Chondrocyte (in vitro differentiated cells): ENCODE data around the gene USP6NL. TPM values are rescaled to one million over a fixed set of nuclear protein-coding genes. Genes with fewer than 3 reads are reported as not detected.
A peak's percentile ranks its signal among the peaks of the same experiment; 100 is the strongest.

Source experiments
- DNase-seq: peaks from one replicate; pipeline ENCODE4 v3.0.0; 2021; ENCODE audit warnings: mixed read lengths, low spot score
- H3K27ac Mint-ChIP-seq: one replicate; pipeline ENCODE4 v1.8.0; 2021; ENCODE audit warnings: mild to moderate bottlenecking, moderate library complexity, mixed read lengths; ENCODE audit not compliant: unreplicated experiment
- H3K27me3 Mint-ChIP-seq: 2 replicates; pipeline ENCODE4 v1.8.0; 2021; ENCODE audit warnings: low read depth, mixed read lengths
- H3K36me3 Mint-ChIP-seq: 2 replicates; pipeline ENCODE4 v1.8.0; 2021; ENCODE audit warnings: low read depth, mixed read lengths
- H3K4me1 Mint-ChIP-seq: 2 replicates; pipeline ENCODE4 v1.8.0; 2021; ENCODE audit warnings: low read depth, mild to moderate bottlenecking, mixed read lengths
- H3K4me3 Mint-ChIP-seq: one replicate; pipeline ENCODE4 v1.8.0; 2021; ENCODE audit warnings: mild to moderate bottlenecking, moderate library complexity, mixed read lengths; ENCODE audit not compliant: unreplicated experiment
- H3K9me3 Mint-ChIP-seq: 2 replicates; pipeline ENCODE4 v1.8.0; 2021; ENCODE audit warnings: low read depth, mixed read lengths
- total RNA-seq: library from RNA; stranded (reverse); gene quantifications from 3 replicates; pipeline ENCODE4 v1.2.1, GENCODE V29; 2021
- TF ChIP-seq, protein P1 (sequence below): fragments of 200-600 bp; sonication (generic); IDR thresholded peaks from 2 replicates; pipeline ENCODE4 v1.5.0; 2021; ENCODE audit warnings: antibody characterized with exemption, mild to moderate bottlenecking, moderate library complexity

USP6NL gene
- total RNA-seq, 1 donor from 2014 or later: 12.3 TPM

DNA sequence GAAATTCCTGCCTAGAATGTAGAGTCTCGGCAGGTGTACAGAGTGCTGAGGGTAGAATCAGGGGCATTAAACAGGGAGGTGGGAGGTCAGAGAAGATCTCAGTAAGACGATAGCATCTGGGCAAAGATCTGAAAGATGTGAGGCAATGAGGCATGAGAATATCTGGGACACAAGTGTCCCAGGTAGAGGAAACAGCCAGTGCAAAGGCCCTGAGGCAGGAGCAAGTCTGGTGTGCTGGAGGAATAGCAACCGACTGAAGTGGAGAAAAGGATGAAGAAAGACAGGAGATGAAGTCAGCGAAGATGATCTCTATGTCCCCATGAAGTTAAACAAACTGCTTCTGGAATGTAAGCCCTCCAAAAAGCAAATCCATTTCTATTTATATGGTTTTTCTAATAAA, 84.4 kb downstream of the USP6NL start:
- TF ChIP-seq, protein P1, sequence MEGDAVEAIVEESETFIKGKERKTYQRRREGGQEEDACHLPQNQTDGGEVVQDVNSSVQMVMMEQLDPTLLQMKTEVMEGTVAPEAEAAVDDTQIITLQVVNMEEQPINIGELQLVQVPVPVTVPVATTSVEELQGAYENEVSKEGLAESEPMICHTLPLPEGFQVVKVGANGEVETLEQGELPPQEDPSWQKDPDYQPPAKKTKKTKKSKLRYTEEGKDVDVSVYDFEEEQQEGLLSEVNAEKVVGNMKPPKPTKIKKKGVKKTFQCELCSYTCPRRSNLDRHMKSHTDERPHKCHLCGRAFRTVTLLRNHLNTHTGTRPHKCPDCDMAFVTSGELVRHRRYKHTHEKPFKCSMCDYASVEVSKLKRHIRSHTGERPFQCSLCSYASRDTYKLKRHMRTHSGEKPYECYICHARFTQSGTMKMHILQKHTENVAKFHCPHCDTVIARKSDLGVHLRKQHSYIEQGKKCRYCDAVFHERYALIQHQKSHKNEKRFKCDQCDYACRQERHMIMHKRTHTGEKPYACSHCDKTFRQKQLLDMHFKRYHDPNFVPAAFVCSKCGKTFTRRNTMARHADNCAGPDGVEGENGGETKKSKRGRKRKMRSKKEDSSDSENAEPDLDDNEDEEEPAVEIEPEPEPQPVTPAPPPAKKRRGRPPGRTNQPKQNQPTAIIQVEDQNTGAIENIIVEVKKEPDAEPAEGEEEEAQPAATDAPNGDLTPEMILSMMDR: no peak
- peaks cover 3% of the 10 kb centered on the region for H3K36me3 Mint-ChIP-seq
- H3K27ac Mint-ChIP-seq: no peak overlapping the region
- peaks cover 26% of the 10 kb centered on the region for H3K4me1 Mint-ChIP-seq
- no peaks in the 10 kb centered on the region for H3K27me3 Mint-ChIP-seq
- H3K9me3 Mint-ChIP-seq: no peaks in the 10 kb centered on the region
- no peak overlapping the region for H3K4me3 Mint-ChIP-seq
- no peak for DNase-seq

- Mint-ChIP-seq H3K27ac (peak overlapping the region; percentile 82), H3K27me3 (no peaks in the 10 kb centered on the region), H3K4me3 (no peak overlapping the region), H3K9me3 (no peaks in the 10 kb centered on the region), H3K36me3 (peaks cover 3% of the 10 kb centered on the region), H3K4me1 (peaks cover 26% of the 10 kb centered on the region)
- DNase-seq: no peak
- TF ChIP-seq, protein P1: no peak
Observed at GRCh38 chr10:11525503-11525902, 85.9 kb downstream of the USP6NL start.

DNA sequence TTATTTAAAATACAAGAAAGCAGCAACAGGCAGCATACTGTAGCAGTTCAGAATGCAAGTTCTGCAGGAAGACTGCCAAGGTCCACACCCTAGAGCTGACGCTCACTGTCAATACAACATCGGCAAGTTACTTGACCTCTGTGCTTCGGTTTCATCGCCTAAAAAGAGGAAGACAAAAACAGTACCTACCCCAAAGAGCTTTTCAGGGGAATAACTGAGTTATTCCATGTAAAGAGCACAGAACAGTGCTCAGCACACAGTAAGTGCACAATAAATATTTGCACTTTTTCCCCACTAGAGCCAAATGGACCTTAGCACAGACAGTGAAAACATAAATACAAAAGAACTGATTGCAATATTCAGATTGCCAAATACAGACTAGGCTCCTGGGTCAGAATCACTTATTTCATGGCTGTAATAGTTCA, 88.6 kb downstream of the USP6NL start:
- Mint-ChIP-seq H3K36me3 (peaks cover 3% of the 10 kb centered on the region), H3K4me3 (no peak overlapping the region), H3K9me3 (no peaks in the 10 kb centered on the region), H3K4me1 (peaks cover 24% of the 10 kb centered on the region), H3K27ac (peak overlapping the region; percentile 38), H3K27me3 (no peaks in the 10 kb centered on the region)
- no peak for DNase-seq
- TF ChIP-seq, protein P1: no peak

- H3K36me3 Mint-ChIP-seq: peaks cover under 1% of the 10 kb centered on the region
- no peaks in the 10 kb centered on the region for H3K9me3 Mint-ChIP-seq
- H3K4me1 Mint-ChIP-seq: peaks cover 22% of the 10 kb centered on the region
- H3K27me3 Mint-ChIP-seq: no peaks in the 10 kb centered on the region
- H3K4me3 Mint-ChIP-seq: no peak overlapping the region
- no peak for DNase-seq
- no peak overlapping the region for H3K27ac Mint-ChIP-seq
- TF ChIP-seq, protein P1: no peak
Observed at GRCh38 chr10:11521860-11522259, 89.6 kb downstream of the USP6NL start.

DNA sequence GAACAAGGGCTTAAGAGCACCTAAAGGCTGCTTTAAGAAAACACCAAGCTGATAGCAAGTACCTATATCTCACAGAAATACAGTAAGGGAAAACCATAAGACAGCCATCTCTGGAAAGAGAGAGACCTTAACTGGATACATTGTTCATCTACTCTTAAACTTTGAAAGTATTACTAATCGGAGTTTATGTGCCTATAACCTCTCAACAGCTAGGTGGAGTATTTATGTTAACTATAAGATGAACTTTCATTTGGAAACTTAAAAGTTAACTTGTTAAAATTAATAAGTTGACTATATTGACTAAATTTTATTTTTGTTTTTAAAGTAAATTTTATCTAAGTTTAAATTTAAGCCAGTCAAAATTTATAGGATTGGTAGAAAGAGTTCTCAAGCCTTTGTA, 90.6 kb downstream of the USP6NL start:
- Mint-ChIP-seq H3K27me3 (no peaks in the 10 kb centered on the region), H3K36me3 (no peaks in the 10 kb centered on the region), H3K4me1 (peaks cover 17% of the 10 kb centered on the region), H3K9me3 (no peaks in the 10 kb centered on the region), H3K4me3 (no peak overlapping the region), H3K27ac (no peak overlapping the region)
- no peak for DNase-seq
- TF ChIP-seq, protein P1: peak; percentile 51
